PC-3 (cell line): ENCODE data around the gene SMAP1.

Source experiments
- CTCF ChIP-seq: fragments of 300-600 bp; sonication (generic); conservative IDR thresholded peaks from 2 replicates; pipeline ENCODE4 v1.5.1; 2017; ENCODE audit warnings: antibody characterized with exemption, low read depth, mild to moderate bottlenecking, low read length
- EZH2 ChIP-seq: fragments of 300-600 bp; sonication (generic); IDR thresholded peaks from one replicate; pipeline ENCODE4 v1.6.1; 2017; ENCODE audit warnings: antibody characterized with exemption, mild to moderate bottlenecking, low read length; ENCODE audit not compliant: unreplicated experiment
- EZH2phosphoT487 ChIP-seq: fragments of 300-600 bp; sonication (generic); IDR thresholded peaks from 2 replicates; pipeline ENCODE4 v1.6.1; 2018; ENCODE audit warnings: mild to moderate bottlenecking, antibody characterized with exemption, low read length, borderline replicate concordance

- no peak for TF ChIP-seq CTCF
- no peak for TF ChIP-seq EZH2phosphoT487
- no peak for TF ChIP-seq EZH2
These were observed 4.9 kb downstream of the SMAP1 start for GRCh38 chr6:70672549-70672948.
